ENCODE measurements around the gene SRRM3. TPM values are rescaled to one million over a fixed set of nuclear protein-coding genes. Genes with fewer than 3 reads are reported as not detected.

The SRRM3 gene
- total and polyA plus RNA-seq, 2 experiments from 2014 or later = 8.6 to 13.8 TPM

DNA sequence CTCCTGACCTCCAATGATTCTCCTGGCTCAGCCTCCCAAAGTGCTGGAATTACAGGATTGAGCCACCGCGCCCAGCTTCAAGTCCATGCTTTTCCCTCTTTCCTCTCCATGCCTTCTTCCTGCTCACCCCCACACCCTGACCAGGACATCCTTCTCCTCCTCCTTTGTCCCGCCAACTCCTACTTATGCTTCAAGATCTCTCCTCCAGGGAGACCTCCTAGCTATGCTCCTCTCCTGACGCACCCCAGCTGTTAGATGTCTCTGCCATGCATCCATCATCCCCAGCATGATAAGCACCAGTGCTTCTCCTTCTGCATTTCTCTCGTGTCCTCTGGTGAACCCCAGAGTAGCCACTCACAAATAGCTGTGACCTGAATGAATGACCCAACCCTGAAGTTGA is 21.1 kb downstream of the SRRM3 start:
- no peak overlapping the region for H3K27ac ChIP-seq (ENCODE audit: low read depth)
- no peaks in the 10 kb centered on the region for H3K79me2 ChIP-seq (replicated peaks; ENCODE audit: insufficient read depth)
- TF ChIP-seq ZNF114 (CRISPR knock-in tag; IDR thresholded peaks at IDR 0.05) = no peak
- no peak for TF ChIP-seq EZH2phosphoT487 (IDR thresholded peaks at IDR 0.05; ENCODE audit: unreplicated experiment)
- TF ChIP-seq, protein P1, sequence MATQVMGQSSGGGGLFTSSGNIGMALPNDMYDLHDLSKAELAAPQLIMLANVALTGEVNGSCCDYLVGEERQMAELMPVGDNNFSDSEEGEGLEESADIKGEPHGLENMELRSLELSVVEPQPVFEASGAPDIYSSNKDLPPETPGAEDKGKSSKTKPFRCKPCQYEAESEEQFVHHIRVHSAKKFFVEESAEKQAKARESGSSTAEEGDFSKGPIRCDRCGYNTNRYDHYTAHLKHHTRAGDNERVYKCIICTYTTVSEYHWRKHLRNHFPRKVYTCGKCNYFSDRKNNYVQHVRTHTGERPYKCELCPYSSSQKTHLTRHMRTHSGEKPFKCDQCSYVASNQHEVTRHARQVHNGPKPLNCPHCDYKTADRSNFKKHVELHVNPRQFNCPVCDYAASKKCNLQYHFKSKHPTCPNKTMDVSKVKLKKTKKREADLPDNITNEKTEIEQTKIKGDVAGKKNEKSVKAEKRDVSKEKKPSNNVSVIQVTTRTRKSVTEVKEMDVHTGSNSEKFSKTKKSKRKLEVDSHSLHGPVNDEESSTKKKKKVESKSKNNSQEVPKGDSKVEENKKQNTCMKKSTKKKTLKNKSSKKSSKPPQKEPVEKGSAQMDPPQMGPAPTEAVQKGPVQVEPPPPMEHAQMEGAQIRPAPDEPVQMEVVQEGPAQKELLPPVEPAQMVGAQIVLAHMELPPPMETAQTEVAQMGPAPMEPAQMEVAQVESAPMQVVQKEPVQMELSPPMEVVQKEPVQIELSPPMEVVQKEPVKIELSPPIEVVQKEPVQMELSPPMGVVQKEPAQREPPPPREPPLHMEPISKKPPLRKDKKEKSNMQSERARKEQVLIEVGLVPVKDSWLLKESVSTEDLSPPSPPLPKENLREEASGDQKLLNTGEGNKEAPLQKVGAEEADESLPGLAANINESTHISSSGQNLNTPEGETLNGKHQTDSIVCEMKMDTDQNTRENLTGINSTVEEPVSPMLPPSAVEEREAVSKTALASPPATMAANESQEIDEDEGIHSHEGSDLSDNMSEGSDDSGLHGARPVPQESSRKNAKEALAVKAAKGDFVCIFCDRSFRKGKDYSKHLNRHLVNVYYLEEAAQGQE (IDR thresholded peaks at IDR 0.05; ENCODE audit: unreplicated experiment) = no peak
- no peak for TF ChIP-seq CREB1 (CRISPR knock-in tag; IDR thresholded peaks at IDR 0.05; ENCODE audit: low read depth)
- no peak for TF ChIP-seq ZNF331 (CRISPR knock-in tag; IDR thresholded peaks at IDR 0.05; ENCODE audit: low read depth)
- TF ChIP-seq NANOG (IDR thresholded peaks at IDR 0.05; ENCODE audit: borderline replicate concordance) = no peak
- TF ChIP-seq, protein P2, sequence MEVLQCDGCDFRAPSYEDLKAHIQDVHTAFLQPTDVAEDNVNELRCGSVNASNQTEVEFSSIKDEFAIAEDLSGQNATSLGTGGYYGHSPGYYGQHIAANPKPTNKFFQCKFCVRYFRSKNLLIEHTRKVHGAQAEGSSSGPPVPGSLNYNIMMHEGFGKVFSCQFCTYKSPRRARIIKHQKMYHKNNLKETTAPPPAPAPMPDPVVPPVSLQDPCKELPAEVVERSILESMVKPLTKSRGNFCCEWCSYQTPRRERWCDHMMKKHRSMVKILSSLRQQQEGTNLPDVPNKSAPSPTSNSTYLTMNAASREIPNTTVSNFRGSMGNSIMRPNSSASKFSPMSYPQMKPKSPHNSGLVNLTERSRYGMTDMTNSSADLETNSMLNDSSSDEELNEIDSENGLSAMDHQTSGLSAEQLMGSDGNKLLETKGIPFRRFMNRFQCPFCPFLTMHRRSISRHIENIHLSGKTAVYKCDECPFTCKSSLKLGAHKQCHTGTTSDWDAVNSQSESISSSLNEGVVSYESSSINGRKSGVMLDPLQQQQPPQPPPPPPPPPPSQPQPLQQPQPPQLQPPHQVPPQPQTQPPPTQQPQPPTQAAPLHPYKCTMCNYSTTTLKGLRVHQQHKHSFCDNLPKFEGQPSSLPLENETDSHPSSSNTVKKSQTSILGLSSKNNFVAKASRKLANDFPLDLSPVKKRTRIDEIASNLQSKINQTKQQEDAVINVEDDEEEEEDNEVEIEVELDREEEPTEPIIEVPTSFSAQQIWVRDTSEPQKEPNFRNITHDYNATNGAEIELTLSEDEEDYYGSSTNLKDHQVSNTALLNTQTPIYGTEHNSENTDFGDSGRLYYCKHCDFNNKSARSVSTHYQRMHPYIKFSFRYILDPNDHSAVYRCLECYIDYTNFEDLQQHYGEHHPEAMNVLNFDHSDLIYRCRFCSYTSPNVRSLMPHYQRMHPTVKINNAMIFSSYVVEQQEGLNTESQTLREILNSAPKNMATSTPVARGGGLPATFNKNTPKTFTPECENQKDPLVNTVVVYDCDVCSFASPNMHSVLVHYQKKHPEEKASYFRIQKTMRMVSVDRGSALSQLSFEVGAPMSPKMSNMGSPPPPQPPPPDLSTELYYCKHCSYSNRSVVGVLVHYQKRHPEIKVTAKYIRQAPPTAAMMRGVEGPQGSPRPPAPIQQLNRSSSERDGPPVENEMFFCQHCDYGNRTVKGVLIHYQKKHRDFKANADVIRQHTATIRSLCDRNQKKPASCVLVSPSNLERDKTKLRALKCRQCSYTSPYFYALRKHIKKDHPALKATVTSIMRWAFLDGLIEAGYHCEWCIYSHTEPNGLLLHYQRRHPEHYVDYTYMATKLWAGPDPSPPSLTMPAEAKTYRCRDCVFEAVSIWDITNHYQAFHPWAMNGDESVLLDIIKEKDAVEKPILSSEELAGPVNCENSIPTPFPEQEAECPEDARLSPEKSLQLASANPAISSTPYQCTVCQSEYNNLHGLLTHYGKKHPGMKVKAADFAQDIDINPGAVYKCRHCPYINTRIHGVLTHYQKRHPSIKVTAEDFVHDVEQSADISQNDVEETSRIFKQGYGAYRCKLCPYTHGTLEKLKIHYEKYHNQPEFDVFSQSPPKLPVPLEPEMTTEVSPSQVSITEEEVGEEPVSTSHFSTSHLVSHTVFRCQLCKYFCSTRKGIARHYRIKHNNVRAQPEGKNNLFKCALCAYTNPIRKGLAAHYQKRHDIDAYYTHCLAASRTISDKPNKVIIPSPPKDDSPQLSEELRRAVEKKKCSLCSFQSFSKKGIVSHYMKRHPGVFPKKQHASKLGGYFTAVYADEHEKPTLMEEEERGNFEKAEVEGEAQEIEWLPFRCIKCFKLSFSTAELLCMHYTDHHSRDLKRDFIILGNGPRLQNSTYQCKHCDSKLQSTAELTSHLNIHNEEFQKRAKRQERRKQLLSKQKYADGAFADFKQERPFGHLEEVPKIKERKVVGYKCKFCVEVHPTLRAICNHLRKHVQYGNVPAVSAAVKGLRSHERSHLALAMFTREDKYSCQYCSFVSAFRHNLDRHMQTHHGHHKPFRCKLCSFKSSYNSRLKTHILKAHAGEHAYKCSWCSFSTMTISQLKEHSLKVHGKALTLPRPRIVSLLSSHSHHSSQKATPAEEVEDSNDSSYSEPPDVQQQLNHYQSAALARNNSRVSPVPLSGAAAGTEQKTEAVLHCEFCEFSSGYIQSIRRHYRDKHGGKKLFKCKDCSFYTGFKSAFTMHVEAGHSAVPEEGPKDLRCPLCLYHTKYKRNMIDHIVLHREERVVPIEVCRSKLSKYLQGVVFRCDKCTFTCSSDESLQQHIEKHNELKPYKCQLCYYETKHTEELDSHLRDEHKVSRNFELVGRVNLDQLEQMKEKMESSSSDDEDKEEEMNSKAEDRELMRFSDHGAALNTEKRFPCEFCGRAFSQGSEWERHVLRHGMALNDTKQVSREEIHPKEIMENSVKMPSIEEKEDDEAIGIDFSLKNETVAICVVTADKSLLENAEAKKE (CRISPR knock-in tag; IDR thresholded peaks at IDR 0.05) = no peak
- TF ChIP-seq STAT1 (IDR thresholded peaks at IDR 0.05; ENCODE audit: unreplicated experiment) = no peak
- TF ChIP-seq JUNB (IDR thresholded peaks at IDR 0.05; ENCODE audit: unreplicated experiment) = no peak
- no peak for TF ChIP-seq ETS1 (IDR thresholded peaks at IDR 0.05)
- no peak for TF ChIP-seq EZH2 (IDR thresholded peaks at IDR 0.05; ENCODE audit: low read depth, unreplicated experiment)
- no peak for TF ChIP-seq POLR2AphosphoS5 (IDR thresholded peaks at IDR 0.05; ENCODE audit: low read depth)
- TF ChIP-seq CTCF (conservative IDR thresholded peaks at IDR 0.05; ENCODE audit: low read depth in 2 of 2) = no peak
- H3K9me2 ChIP-seq (ENCODE audit: insufficient read depth) = no peaks in the 10 kb centered on the region
- no peaks in the 10 kb centered on the region for H3K36me3 ChIP-seq (ENCODE audit: insufficient read depth)
- Mint-ChIP-seq H3K27me3 (ENCODE audit: insufficient read depth, low read depth, poor library complexity) (peaks cover 24% of the 10 kb centered on the region), H3K36me3 (ENCODE audit: low read depth) (no peaks in the 10 kb centered on the region), H3K4me3 (no peak overlapping the region; the same call in 2 of the 3 replicates), H3K4me1 (peaks cover 48% of the 10 kb centered on the region), H3K27ac (no peak overlapping the region), H3K9me3 (no peaks in the 10 kb centered on the region)
- DNase-seq (ENCODE audit: low spot score) (no peak), ATAC-seq (no peak)
- H4K20me1 ChIP-seq (replicated peaks; ENCODE audit: insufficient read depth) = no peaks in the 10 kb centered on the region
- peak overlapping the region; percentile 67; the same call in 1 of the 2 replicates for H3K4me2 ChIP-seq
- H3K4me1 ChIP-seq (ENCODE audit: insufficient read depth) = peaks cover 46% of the 10 kb centered on the region
- H3F3A ChIP-seq (replicated peaks; ENCODE audit: low read depth) = peaks cover 14% of the 10 kb centered on the region
- no peak overlapping the region for H3K4me3 ChIP-seq
- H3K27me3 ChIP-seq (ENCODE audit: insufficient read depth) = no peaks in the 10 kb centered on the region
- no peak overlapping the region for H2AFZ ChIP-seq

Data from GM23338 (cell line).